22Rv1 (cell line): ENCODE results near the gene TMSB4X.

Source experiments
- ZFX ChIP-seq: fragments of 450-650 bp; IDR thresholded peaks from 2 replicates; pipeline ENCODE4 v1.6.1; 2017; ENCODE audit warnings: antibody characterized with exemption, borderline replicate concordance
- TF ChIP-seq, protein P1 (sequence below): fragments of 450-650 bp; IDR thresholded peaks from 2 replicates; pipeline ENCODE4 v1.5.1; 2017; ENCODE audit warnings: mild to moderate bottlenecking

DNA sequence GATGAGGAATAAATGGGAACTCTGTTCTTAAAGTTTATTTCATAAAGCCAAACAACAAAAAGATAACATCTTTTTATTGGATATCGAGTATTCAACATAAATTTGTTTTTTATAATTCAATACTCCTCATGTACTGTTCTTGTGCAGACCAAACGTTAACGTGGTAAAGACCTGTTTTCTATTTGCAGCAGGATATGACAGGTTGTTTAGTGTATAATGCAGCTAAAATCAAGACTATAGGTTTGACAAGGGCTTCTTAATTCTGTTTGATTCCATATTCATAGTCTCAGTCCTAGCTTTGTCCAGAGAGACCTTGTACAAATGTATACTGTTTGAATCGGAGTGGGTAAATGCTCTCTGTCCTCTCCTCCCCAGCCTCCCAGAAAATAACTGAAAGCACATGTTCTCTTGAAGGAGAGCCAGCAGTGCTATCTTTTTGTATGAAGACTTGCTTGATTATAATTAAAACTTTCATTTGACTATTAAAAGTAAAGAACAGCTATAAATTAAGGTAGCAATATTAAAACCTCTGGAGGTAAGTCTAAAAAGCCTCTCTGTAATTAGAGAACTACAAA lies 17.7 kb downstream of the TMSB4X start:
- TF ChIP-seq, protein P1, sequence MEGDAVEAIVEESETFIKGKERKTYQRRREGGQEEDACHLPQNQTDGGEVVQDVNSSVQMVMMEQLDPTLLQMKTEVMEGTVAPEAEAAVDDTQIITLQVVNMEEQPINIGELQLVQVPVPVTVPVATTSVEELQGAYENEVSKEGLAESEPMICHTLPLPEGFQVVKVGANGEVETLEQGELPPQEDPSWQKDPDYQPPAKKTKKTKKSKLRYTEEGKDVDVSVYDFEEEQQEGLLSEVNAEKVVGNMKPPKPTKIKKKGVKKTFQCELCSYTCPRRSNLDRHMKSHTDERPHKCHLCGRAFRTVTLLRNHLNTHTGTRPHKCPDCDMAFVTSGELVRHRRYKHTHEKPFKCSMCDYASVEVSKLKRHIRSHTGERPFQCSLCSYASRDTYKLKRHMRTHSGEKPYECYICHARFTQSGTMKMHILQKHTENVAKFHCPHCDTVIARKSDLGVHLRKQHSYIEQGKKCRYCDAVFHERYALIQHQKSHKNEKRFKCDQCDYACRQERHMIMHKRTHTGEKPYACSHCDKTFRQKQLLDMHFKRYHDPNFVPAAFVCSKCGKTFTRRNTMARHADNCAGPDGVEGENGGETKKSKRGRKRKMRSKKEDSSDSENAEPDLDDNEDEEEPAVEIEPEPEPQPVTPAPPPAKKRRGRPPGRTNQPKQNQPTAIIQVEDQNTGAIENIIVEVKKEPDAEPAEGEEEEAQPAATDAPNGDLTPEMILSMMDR = no peak
- TF ChIP-seq ZFX = no peak
